GM12872 (cell line): Measurements from ENCODE around the gene EXOSC3.

Experiments
- CTCF ChIP-seq: IDR thresholded peaks from 3 replicates; pipeline ENCODE4 v1.5.1; 2011; ENCODE audit warnings: low read depth, mild to moderate bottlenecking, low read length, moderate library complexity; ENCODE audit not compliant: insufficient read depth

Gene EXOSC3

GRCh38 chr9:37801959-37802711 lies 17.3 kb upstream of the EXOSC3 start:
- no peak for TF ChIP-seq CTCF

DNA sequence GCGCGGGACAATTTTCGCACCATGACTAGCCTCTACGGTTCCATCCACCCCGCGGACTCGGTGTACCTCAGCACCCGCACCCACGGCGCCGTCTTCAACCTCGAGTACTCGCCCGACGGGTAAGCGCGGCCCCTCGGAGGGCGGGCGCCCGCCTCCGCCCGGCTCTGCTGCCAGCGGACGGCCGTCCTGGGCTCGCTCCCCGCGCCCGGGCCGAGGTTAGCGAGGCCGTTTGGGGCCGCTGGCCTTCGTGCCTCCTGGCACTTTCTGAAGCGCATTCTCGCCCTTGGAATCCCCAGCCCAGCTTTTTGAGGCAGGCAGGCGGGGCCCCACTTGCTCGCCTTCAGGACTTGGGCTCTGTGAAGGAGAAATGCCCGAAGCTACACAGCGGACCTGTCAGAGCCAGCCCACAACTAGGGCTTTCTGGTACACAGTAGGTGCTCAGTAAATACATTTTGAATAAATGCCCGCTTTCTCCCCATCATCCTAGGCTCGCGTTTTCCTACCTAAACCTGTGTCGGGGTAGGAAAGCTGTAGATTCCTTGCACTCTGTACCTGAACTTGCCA lies 16.5 kb upstream of the EXOSC3 start:
- no peak for TF ChIP-seq CTCF

- no peak for TF ChIP-seq CTCF
Observed at GRCh38 chr9:37800631-37801286, 15.9 kb upstream of the EXOSC3 start, which contains the start of gene DCAF10. Gene DCAF10 (plus strand): TSS chr9:37800797. CDS start chr9:37800867, 70 bp downstream.

DNA sequence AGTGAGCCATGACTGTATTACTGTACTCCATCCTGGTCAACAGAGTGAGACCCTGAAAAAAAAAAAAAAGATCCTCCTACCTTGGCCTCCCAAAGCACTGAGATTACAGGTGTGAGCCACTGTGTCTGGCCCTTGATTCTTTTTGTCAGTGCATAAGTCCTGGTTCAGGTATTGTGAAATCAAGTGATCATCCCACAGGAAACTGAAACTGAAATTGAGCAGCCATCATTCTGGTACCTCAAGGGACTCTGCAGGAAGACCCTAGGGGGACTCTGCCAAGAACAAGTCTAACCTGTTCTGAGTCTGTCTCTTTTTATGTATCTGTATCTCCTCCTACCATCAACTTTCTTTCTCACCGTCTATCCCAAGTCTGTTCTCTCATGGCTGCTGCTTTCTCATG lies 13.8 kb upstream of the EXOSC3 start:
- TF ChIP-seq CTCF = no peak

DNA sequence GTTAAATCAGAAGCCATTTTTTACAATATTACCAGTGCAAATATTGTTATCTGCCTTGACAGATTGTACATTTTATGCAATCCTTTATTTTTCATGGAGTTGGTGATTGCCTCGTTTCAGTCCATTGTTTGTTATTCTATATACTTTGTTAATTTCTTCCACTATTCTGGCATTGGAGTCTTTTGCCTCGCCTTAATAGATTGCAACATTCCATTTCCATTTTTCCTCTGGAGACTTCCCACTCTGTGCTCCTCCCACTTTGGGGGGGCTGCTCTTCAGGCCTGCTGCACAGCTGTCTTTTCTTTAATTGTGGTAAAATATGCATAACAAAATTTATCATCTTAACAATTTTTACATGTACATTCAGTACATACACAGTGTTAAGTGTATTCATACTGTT lies 11.4 kb upstream of the EXOSC3 start:
- no peak for TF ChIP-seq CTCF

DNA sequence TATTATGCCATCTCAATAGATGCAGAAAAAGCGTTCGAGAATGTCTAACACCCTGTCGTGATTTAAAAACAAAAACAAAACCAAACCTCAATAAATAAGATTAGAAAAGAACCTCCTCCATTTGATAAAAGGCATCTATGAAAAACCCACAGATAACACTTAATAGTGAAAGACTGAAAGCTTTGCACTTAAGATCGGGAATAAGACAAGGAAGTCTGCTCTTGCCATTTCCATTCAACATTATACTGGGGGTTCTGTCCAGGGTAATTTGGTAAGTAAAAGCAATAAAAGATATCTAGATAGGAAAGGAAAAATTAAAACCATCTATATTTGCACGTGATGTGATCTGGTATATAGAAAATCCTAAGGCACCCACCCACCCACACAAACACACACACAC lies 7.3 kb upstream of the EXOSC3 start:
- TF ChIP-seq CTCF = no peak

GRCh38 chr9:37790096-37790495 lies 5.2 kb upstream of the EXOSC3 start:
- no peak for TF ChIP-seq CTCF
